HEK293 (cell line): ENCODE results near the gene ARNT2.

Experiments used
- CTCF ChIA-PET: fragments of 350-600 bp; formaldehyde crosslinking; extraction: SDS; loops from one replicate; lab custom pipeline; 2021; ENCODE audit warnings: antibody characterized with exemption; lab: Yijun Ruan, JAX
- POLR2A ChIA-PET: fragments of 300-600 bp; formaldehyde crosslinking; extraction: SDS; loops from one replicate; lab custom pipeline; 2020; ENCODE audit warnings: antibody characterized with exemption, inconsistent platforms; lab: Yijun Ruan, JAX
- H3K27ac ChIP-seq: fragments of 200-500 bp; sonication (Bioruptor generic); 2 replicates; pipeline ENCODE4 v1.5.1; 2014; ENCODE audit warnings: low read depth, low read length, control low read depth, inconsistent platforms; ENCODE audit errors: extremely low read depth
- H3K36me3 ChIP-seq, 2 experiments: fragments of 200-500 bp in 1 of 2; sonication (Bioruptor generic) in 1 of 2; 1 replicate in 1 of 2; 2 replicates in 1 of 2; pipeline ENCODE4 v1.5.1; 2014 to 2017; ENCODE audit warnings: inconsistent platforms in 2 of 2, low read length in 2 of 2; ENCODE audit not compliant: control insufficient read depth in 2 of 2, insufficient read depth in 1 of 2
- H3K4me1 ChIP-seq: fragments of 200-500 bp; sonication (Bioruptor generic); 2 replicates; pipeline ENCODE4 v1.5.1; 2014; ENCODE audit warnings: mild to moderate bottlenecking, low read length, inconsistent platforms; ENCODE audit not compliant: control insufficient read depth, insufficient read depth
- H3K4me3 ChIP-seq: 2 replicates; pipeline ENCODE4 v1.5.1; 2011; ENCODE audit warnings: low read depth, mild to moderate bottlenecking, control low read depth, low read length, moderate library complexity
- H3K9me3 ChIP-seq: fragments of 200-500 bp; sonication (Bioruptor generic); 2 replicates; pipeline ENCODE4 v1.5.1; 2014; ENCODE audit warnings: low read depth, low read length, inconsistent platforms; ENCODE audit not compliant: control insufficient read depth, insufficient read depth
- BCL11B ChIP-seq: fragments of 450-650 bp; formaldehyde crosslinking; IDR thresholded peaks from 2 replicates; pipeline ENCODE4 v1.5.1; 2016; ENCODE audit warnings: low read depth, missing biosample characterization, missing genetic modification characterization
- BCL6B ChIP-seq: fragments of 450-650 bp; formaldehyde crosslinking; IDR thresholded peaks from 2 replicates; pipeline ENCODE4 v1.5.1; 2017; ENCODE audit warnings: missing biosample characterization, missing genetic modification characterization
- GLI2 ChIP-seq: fragments of 450-650 bp; formaldehyde crosslinking; IDR thresholded peaks from 2 replicates; pipeline ENCODE4; 2017; ENCODE audit warnings: missing biosample characterization, missing genetic modification characterization, low read depth, borderline replicate concordance
- YY2 ChIP-seq: fragments of 450-650 bp; formaldehyde crosslinking; IDR thresholded peaks from 2 replicates; pipeline ENCODE4 v1.5.1; 2016; ENCODE audit warnings: missing biosample characterization, missing genetic modification characterization
- ZBTB17 ChIP-seq: fragments of 450-650 bp; formaldehyde crosslinking; IDR thresholded peaks from 2 replicates; pipeline ENCODE4 v1.5.1; 2016; ENCODE audit warnings: missing biosample characterization, missing genetic modification characterization
- ZBTB49 ChIP-seq: fragments of 450-650 bp; formaldehyde crosslinking; IDR thresholded peaks from 2 replicates; pipeline ENCODE4 v1.5.1; 2016; ENCODE audit warnings: missing biosample characterization, missing genetic modification characterization, low read depth
- ZBTB8A ChIP-seq: fragments of 450-650 bp; formaldehyde crosslinking; IDR thresholded peaks from 2 replicates; pipeline ENCODE4 v1.5.1; 2016; ENCODE audit warnings: missing biosample characterization, missing genetic modification characterization
- ZFP3 ChIP-seq: fragments of 450-650 bp; formaldehyde crosslinking; IDR thresholded peaks from 2 replicates; pipeline ENCODE4 v1.5.1; 2016; ENCODE audit warnings: low read depth, missing biosample characterization, missing genetic modification characterization
- ZIC2 ChIP-seq: fragments of 450-650 bp; formaldehyde crosslinking; IDR thresholded peaks from 2 replicates; pipeline ENCODE4 v1.5.1; 2016; ENCODE audit warnings: missing biosample characterization, missing genetic modification characterization
- ZNF10 ChIP-seq: fragments of 450-650 bp; formaldehyde crosslinking; IDR thresholded peaks from 2 replicates; pipeline ENCODE4 v1.5.1; 2017; ENCODE audit warnings: missing biosample characterization, missing genetic modification characterization
- ZNF132 ChIP-seq: fragments of 450-650 bp; formaldehyde crosslinking; IDR thresholded peaks from 2 replicates; pipeline ENCODE4 v1.5.1; 2017; ENCODE audit warnings: missing biosample characterization, missing genetic modification characterization, borderline replicate concordance
- ZNF239 ChIP-seq: fragments of 450-650 bp; formaldehyde crosslinking; IDR thresholded peaks from 2 replicates; pipeline ENCODE4 v1.5.1; 2016; ENCODE audit warnings: missing biosample characterization, missing genetic modification characterization
- ZNF248 ChIP-seq: fragments of 450-650 bp; formaldehyde crosslinking; IDR thresholded peaks from 2 replicates; pipeline ENCODE4 v1.5.1; 2017; ENCODE audit warnings: missing biosample characterization, missing genetic modification characterization
- ZNF292 ChIP-seq: fragments of 450-650 bp; formaldehyde crosslinking; IDR thresholded peaks from 2 replicates; pipeline ENCODE4 v1.5.1; 2016; ENCODE audit warnings: low read depth, missing biosample characterization, missing genetic modification characterization, borderline replicate concordance
- ZNF341 ChIP-seq: fragments of 450-650 bp; formaldehyde crosslinking; IDR thresholded peaks from 2 replicates; pipeline ENCODE4; 2016; ENCODE audit warnings: low read depth, missing biosample characterization, missing genetic modification characterization
- ZNF354C ChIP-seq: fragments of 450-650 bp; formaldehyde crosslinking; IDR thresholded peaks from 2 replicates; pipeline ENCODE4 v1.5.1; 2016; ENCODE audit warnings: missing biosample characterization, missing genetic modification characterization, low read depth, borderline replicate concordance
- ZNF473 ChIP-seq: fragments of 450-650 bp; formaldehyde crosslinking; IDR thresholded peaks from 2 replicates; pipeline ENCODE4 v1.5.1; 2017; ENCODE audit warnings: missing biosample characterization, missing genetic modification characterization
- ZNF660 ChIP-seq: fragments of 450-650 bp; IDR thresholded peaks from 2 replicates; pipeline ENCODE4 v1.5.1; 2018; ENCODE audit warnings: missing biosample characterization, mild to moderate bottlenecking, missing genetic modification characterization
- TF ChIP-seq, protein P1 (sequence below): fragments of 450-650 bp; formaldehyde crosslinking; IDR thresholded peaks from 2 replicates; pipeline ENCODE4 v1.5.1; 2016; ENCODE audit warnings: missing biosample characterization, missing genetic modification characterization
- TF ChIP-seq, protein P2 (sequence below): fragments of 450-650 bp; formaldehyde crosslinking; IDR thresholded peaks from 2 replicates; pipeline ENCODE4 v1.5.1; 2016; ENCODE audit warnings: missing biosample characterization, missing genetic modification characterization, borderline replicate concordance

The ARNT2 gene

DNA sequence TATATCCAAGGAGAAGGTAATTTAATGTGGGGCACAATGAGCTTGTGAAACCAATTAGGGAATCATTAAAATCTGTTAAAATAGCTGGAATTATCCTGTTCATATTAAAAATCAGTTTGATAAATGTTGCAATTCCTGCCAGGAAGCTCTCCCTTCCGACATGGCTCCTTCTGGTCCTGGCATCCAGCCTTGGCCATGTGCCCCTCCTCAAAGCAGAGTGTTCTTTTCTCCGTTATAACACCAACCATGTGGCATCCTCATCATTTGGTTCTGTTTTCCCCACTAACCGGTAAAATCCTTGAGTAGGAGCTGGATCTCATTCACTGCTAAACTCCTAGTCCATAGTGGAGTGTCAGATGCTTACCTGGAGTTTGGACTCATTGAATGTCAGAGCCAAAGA lies 127.2 kb downstream of the ARNT2 start:
- Histone ChIP-seq H3K4me1 (no peaks in the 10 kb centered on the region), H3K36me3 (no peaks in the 10 kb centered on the region), H3K27ac (no peak overlapping the region), H3K9me3 (no peaks in the 10 kb centered on the region), H3K4me3 (no peak overlapping the region)
- TF ChIP-seq GLI2 (tag by site-specific recombination) (no peak), ZNF132 (tag by site-specific recombination) (no peak), ZNF292 (tag by site-specific recombination) (no peak), ZFP3 (no peak), ZNF10 (no peak), ZNF239 (no peak), ZBTB17 (tag by site-specific recombination) (no peak), ZBTB49 (no peak), ZNF660 (tag by site-specific recombination) (no peak), ZIC2 (tag by site-specific recombination) (no peak), ZNF341 (tag by site-specific recombination) (no peak), ZNF354C (no peak), BCL6B (no peak), ZNF473 (tag by site-specific recombination) (no peak), ZBTB8A (tag by site-specific recombination) (no peak), ZNF248 (tag by site-specific recombination) (no peak), YY2 (tag by site-specific recombination) (no peak), BCL11B (tag by site-specific recombination) (no peak)
- TF ChIP-seq, protein P1, sequence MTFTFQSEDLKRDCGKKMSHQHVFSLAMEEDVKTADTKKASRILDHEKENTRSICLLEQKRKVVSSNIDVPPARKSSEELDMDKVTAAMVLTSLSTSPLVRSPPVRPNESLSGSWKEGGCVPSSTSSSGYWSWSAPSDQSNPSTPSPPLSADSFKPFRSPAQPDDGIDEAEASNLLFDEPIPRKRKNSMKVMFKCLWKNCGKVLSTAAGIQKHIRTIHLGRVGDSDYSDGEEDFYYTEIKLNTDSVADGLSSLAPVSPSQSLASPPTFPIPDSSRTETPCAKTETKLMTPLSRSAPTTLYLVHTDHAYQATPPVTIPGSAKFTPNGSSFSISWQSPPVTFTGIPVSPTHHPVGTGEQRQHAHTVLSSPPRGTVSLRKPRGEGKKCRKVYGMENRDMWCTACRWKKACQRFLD (tag by site-specific recombination), result no peak
- TF ChIP-seq, protein P2, sequence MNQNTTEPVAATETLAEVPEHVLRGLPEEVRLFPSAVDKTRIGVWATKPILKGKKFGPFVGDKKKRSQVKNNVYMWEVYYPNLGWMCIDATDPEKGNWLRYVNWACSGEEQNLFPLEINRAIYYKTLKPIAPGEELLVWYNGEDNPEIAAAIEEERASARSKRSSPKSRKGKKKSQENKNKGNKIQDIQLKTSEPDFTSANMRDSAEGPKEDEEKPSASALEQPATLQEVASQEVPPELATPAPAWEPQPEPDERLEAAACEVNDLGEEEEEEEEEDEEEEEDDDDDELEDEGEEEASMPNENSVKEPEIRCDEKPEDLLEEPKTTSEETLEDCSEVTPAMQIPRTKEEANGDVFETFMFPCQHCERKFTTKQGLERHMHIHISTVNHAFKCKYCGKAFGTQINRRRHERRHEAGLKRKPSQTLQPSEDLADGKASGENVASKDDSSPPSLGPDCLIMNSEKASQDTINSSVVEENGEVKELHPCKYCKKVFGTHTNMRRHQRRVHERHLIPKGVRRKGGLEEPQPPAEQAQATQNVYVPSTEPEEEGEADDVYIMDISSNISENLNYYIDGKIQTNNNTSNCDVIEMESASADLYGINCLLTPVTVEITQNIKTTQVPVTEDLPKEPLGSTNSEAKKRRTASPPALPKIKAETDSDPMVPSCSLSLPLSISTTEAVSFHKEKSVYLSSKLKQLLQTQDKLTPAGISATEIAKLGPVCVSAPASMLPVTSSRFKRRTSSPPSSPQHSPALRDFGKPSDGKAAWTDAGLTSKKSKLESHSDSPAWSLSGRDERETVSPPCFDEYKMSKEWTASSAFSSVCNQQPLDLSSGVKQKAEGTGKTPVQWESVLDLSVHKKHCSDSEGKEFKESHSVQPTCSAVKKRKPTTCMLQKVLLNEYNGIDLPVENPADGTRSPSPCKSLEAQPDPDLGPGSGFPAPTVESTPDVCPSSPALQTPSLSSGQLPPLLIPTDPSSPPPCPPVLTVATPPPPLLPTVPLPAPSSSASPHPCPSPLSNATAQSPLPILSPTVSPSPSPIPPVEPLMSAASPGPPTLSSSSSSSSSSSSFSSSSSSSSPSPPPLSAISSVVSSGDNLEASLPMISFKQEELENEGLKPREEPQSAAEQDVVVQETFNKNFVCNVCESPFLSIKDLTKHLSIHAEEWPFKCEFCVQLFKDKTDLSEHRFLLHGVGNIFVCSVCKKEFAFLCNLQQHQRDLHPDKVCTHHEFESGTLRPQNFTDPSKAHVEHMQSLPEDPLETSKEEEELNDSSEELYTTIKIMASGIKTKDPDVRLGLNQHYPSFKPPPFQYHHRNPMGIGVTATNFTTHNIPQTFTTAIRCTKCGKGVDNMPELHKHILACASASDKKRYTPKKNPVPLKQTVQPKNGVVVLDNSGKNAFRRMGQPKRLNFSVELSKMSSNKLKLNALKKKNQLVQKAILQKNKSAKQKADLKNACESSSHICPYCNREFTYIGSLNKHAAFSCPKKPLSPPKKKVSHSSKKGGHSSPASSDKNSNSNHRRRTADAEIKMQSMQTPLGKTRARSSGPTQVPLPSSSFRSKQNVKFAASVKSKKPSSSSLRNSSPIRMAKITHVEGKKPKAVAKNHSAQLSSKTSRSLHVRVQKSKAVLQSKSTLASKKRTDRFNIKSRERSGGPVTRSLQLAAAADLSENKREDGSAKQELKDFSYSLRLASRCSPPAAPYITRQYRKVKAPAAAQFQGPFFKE (tag by site-specific recombination), result no peak
- ChIA-PET POLR2A (no interaction called here), CTCF (interaction anchor here (1.3 to 2.1 kb wide), 2 partner anchors 35 to 248 kb away, joined by 3 to 6 read pairs; partner anchors contain the start of gene CEMIP)
